Activated T-cell treated with anti-CD3 and anti-CD28 coated beads for 1 hour (primary cell): ENCODE results near the gene SPARC.

Experiments
- DNase-seq: peaks from one replicate; pipeline ENCODE4 v3.0.0-alpha.2; 2020; ENCODE audit warnings: low read depth

The SPARC gene

GRCh38 chr5:151624476-151624875 lies 62.2 kb downstream of the SPARC start:
- DNase-seq, result no peak

DNA sequence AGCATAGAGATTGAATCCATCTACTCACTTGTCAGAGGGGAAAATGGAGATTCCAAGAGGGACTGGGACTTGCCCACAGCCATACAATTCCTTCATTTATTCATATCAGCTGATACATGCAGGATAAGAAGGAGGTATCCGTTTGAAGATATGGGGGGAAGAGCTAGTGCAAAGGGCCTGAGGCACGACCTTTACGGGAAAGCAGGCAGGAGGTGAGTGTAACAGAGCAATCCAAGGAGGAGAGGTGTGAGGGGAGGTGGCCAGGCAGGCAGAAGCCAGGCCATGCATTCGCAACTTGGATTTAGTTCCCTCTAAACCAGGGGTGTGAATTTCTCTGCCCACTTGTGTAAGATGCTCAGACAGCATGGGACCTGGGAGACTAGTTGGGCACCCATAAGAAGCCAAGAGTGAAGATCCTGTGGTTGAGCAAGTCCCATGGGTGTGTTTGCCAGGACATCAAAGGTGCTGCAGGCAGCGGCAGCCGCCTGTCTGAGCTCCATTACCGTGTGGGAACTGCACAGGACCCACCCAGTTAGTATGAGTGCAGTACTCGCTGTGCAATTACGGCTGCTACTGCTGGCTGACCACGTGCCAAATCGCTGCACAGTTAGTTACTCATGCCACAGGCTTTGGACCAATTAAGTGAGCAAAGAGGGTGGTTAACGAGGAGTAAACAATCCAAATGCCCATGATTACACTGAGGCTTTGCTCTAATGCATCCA lies 64.2 kb downstream of the SPARC start:
- no peak for DNase-seq

GRCh38 chr5:151620461-151620840 lies 66.3 kb downstream of the SPARC start:
- no peak for DNase-seq

DNA sequence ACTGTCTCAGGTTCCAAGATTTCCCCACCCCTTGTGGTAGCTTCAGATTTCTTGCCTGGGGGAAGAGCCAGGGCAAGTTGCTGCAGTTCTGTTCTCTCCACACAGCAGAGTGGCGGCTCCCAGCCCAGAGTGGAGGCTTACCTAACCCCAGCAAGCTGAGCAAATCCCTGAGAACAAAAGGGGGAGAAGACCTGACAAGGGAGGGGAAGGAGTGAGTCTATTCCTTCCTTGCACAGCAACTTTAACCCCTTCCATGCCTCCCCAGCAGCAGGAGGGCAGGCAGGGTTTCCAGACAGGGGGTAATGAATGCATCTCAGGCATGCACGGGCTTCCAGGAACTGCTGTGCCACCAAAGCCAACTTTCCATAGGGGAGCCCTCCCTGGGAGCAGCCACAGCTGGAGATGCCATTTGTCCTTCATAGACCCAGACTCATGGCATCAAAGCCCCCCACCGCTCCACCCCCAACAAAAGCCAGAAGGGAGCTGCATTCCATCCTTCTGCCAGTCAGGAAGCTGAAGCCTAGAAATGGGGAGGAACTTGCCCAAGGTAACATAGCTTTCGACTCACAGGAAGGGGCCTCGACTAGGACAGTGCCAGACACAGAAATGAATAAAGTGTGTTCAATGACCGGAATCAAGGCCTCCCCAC lies 66.8 kb downstream of the SPARC start:
- no peak for DNase-seq

DNA sequence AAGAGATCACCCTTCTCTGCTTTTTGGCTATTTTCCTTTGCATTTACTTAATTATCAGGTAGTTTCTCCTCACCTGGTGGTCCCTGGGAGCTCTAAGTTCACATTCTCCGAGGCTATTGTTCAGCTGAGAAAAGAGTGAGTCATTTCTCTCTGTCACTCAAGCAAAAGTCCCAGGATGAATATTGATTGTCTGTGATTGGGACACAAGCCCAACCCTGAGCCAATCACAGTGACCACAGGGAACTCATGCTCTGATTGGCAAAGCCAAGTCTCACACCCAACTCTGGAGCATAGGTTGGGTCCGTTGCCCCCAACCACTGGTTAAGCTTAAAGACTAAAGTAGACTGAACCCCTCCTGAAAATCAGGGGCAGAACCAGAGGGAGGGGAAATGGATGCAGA lies 67.8 kb downstream of the SPARC start:
- DNase-seq, result no peak

- DNase-seq, result no peak
Measured at GRCh38 chr5:151617841-151618710, 68.6 kb downstream of the SPARC start.

GRCh38 chr5:151617383-151617840 lies 69.3 kb downstream of the SPARC start:
- no peak for DNase-seq

DNA sequence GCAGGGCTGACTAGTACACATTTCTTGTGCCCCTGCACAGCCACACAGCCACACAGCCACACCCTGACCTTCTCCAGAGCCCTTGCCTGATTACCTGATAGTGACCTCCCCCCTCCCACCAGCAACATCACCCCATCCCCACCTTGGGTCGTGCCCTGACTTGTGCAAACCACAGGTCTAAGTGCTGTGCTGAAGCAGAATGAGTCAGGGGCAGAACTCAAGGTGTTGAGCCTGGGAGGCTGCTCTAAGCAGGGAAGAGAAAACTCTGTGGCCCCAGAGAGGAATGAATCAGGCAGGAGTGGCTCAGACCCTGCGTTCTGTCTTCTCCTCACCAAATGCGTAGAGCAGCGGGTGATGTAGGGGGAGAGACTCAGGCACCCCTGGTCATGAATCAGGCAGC lies 71.3 kb downstream of the SPARC start:
- DNase-seq, result no peak

GRCh38 chr5:151614565-151614964 lies 72.2 kb downstream of the SPARC start:
- DNase-seq, result no peak

GRCh38 chr5:151612689-151613427 lies 73.9 kb downstream of the SPARC start:
- peak; percentile 1 for DNase-seq

DNA sequence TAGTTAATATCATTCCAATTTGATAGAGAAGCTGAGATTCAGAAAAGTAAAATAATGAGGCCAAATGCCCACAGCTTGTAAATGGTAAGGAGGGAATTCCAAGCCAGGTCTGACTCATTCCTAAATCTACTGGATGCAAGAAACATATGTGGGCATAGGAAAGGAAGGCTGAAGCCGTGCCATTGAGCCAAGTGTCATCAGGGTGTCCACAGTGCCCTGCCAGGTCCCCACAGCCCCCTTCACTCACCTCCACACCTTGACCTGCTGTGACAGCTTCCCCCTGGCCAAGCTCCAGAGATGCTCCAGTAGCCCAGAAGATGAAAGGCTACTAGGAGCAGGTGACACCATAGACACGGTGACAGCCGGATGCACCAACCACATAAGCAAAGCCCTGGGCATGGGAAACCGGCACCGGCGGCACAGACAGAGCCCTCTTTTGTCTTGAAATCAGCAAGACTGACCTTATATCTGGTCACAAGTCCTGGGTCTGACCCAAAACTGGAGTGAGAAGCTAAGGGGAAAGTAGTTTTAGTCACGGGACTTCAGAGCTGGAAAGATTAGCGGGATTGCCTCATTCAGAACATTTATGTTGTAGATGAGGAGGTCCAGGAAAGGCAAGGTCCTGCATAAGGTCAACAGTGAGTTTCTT lies 75.5 kb downstream of the SPARC start:
- DNase-seq, result no peak
